ENCODE data around the gene LRP1B. TPM values are rescaled to one million over a fixed set of nuclear protein-coding genes. Genes with fewer than 3 reads are reported as not detected.

LRP1B gene
- total RNA-seq, 4 donors from 2014 or later = 0.85 to 3.3 (median 1.1) TPM; not detected in 1

DNA sequence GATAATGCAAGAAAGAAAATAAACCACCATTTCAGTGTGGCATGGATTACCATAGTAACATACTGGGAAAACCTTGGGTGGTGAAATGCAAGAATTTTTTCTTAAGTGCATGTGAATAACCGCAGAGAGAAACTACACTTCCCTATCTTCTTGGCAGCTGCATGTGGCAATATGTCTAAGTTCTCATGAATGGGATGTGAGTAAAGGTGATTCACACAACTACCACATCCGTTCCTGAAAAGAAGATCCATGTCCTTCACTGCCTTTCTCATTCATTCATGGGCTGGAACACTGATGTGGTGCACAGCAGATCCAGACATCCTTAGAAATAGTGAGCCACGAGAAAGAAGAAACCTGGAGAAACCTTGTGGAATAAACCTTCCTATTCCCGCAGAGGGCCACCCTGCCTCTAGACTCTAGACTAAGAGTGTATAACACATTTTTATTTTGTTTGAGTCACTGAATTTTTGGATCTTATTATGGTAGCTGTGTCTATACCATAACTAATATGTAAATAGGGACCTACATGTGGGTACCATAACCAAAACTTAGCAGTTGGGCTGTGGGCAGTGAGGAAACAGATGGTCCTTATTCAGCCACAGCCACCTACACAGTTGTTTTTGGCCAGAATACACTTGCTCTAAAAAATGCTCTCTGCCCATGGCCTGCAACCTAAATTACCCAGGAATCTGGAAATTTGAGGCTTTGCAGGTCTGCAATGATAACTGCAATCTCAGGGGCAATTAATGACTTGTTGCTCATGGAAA lies 573.3 kb downstream of the LRP1B start:
- Histone ChIP-seq H3K9me3 (no peaks in the 10 kb centered on the region), H3K27me3 (no peaks in the 10 kb centered on the region), H3K4me1 (no peaks in the 10 kb centered on the region), H3K27ac (no peak overlapping the region), H3K4me3 (no peak overlapping the region), H3K36me3 (no peaks in the 10 kb centered on the region)
- no peak for DNase-seq
- TF ChIP-seq, protein P1, sequence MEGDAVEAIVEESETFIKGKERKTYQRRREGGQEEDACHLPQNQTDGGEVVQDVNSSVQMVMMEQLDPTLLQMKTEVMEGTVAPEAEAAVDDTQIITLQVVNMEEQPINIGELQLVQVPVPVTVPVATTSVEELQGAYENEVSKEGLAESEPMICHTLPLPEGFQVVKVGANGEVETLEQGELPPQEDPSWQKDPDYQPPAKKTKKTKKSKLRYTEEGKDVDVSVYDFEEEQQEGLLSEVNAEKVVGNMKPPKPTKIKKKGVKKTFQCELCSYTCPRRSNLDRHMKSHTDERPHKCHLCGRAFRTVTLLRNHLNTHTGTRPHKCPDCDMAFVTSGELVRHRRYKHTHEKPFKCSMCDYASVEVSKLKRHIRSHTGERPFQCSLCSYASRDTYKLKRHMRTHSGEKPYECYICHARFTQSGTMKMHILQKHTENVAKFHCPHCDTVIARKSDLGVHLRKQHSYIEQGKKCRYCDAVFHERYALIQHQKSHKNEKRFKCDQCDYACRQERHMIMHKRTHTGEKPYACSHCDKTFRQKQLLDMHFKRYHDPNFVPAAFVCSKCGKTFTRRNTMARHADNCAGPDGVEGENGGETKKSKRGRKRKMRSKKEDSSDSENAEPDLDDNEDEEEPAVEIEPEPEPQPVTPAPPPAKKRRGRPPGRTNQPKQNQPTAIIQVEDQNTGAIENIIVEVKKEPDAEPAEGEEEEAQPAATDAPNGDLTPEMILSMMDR (IDR thresholded peaks at IDR 0.05) = no peak

DNA sequence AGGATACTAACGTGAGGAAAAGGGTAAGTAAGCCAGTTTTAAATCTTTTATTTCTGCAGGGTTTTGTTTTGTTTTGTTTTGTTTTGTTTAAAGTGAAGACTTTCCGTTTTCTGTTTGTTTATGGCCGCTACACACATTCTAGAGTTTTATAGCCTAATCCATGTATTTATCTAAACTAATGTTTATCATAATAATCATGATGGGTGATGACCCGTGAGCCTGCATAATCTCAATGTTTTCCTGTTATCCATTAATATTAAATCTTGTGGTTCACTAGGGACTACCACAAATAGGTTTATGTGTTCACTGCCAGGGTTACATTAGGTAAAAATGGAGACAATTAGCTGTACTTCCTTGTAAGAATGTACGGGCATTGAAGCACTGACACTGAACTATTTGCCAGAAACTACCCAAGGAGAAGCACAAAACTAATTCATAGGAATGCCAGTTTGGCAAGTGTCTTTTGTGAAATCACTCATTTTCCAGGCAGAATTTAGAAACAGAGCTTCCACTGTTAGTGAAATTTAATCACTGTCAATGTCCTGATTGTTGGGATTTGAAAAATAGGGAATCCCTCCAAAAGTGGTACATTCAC lies 574.8 kb downstream of the LRP1B start:
- Histone ChIP-seq H3K27me3 (no peaks in the 10 kb centered on the region), H3K27ac (no peak overlapping the region), H3K4me3 (no peak overlapping the region), H3K36me3 (no peaks in the 10 kb centered on the region), H3K9me3 (no peaks in the 10 kb centered on the region), H3K4me1 (no peaks in the 10 kb centered on the region)
- no peak for DNase-seq
- no peak for TF ChIP-seq POLR2A (IDR thresholded peaks at IDR 0.05)
- TF ChIP-seq, protein P1 (IDR thresholded peaks at IDR 0.05) = no peak

DNA sequence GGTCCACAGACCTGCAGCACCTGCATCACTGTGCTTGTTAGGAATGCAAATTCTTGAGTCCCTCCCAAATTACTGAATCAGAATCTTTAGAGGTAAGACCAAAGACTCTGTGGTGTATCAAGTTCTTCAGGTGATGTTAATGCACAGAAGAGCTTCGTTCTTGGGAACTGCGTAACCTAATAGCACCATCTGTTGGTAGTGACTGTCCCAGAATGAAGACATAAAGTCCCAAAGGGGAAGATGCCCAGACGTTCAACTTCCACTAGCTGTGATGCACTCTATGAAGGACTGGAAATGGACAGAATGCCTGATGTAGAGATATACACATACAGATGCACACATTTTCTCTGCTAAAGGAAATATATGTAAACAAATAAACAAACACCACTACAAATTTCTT lies 576.0 kb downstream of the LRP1B start:
- no peak for DNase-seq
- TF ChIP-seq POLR2A (IDR thresholded peaks at IDR 0.05) = no peak
- TF ChIP-seq, protein P1 (IDR thresholded peaks at IDR 0.05) = peak in 1 of 6 experiments; percentile 7
- no peak overlapping the region for H3K4me3 ChIP-seq

DNA sequence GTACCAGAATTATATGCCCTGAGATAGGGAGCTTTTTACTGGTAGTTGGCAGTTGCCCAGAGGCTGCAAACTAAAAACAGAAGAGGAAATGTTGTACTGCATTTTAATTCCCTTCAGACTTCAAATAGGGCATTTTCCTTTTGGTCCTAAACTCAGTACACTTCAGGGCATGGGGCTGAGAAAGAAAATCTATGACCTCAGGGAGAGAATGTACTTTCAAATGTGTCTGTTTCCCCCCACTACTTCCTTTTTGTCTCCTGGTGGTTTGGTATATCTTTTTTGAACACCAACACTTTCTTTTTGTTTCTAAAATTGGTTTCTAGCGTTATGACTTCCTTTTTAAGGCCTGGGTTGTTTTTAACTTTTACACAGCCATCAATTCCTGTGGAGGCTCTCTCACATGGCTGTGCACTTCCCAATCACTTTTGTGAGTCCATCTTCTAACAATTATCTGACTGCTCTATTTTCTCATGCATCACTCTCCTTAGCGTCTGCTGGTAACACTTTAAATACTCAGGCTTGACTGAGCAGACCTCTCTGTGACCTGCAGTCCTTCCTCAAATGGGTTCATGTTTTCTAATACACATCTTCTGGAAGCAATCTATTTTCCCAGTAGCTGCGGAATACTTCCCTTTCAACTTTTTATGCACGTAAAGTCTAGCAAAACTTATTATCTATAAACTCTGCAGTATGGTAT lies 596.0 kb downstream of the LRP1B start:
- no peak for DNase-seq
- Histone ChIP-seq H3K27me3 (no peaks in the 10 kb centered on the region), H3K9me3 (no peaks in the 10 kb centered on the region), H3K36me3 (no peaks in the 10 kb centered on the region), H3K4me3 (no peak overlapping the region), H3K27ac (no peak overlapping the region), H3K4me1 (no peaks in the 10 kb centered on the region)
- TF ChIP-seq, protein P1 (IDR thresholded peaks at IDR 0.05) = no peak
- no peak for TF ChIP-seq POLR2A (IDR thresholded peaks at IDR 0.05)

More for the DNA sequence above, 576.0 kb downstream of the LRP1B start:
- no peaks in the 10 kb centered on the region for H3K4me1 ChIP-seq
- no peak overlapping the region for H3K27ac ChIP-seq
- H3K27me3 ChIP-seq = no peaks in the 10 kb centered on the region
- no peaks in the 10 kb centered on the region for H3K36me3 ChIP-seq
- no peaks in the 10 kb centered on the region for H3K9me3 ChIP-seq

DNA sequence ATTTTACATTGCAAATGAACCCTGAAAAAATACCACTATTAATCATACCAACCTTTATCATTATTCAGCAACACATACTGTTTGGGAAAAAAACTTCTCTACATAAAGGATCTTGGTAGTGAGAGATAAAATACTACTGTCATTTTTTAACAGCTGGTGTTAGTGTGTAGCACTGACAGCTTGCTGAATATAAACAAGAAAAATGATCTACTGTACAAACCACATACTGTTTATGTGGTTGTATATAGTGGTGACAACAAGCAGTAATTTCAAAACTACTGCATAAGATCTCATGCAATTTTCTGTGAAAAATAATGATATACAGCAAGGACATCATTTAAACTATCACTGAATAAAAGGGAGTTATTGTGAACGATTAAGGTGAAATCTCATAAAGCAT lies 601.2 kb downstream of the LRP1B start:
- TF ChIP-seq, protein P1 (IDR thresholded peaks at IDR 0.05) = no peak
- TF ChIP-seq POLR2A (IDR thresholded peaks at IDR 0.05) = no peak
- Histone ChIP-seq H3K4me1 (no peaks in the 10 kb centered on the region), H3K36me3 (no peaks in the 10 kb centered on the region), H3K27ac (no peak overlapping the region), H3K9me3 (no peaks in the 10 kb centered on the region), H3K4me3 (no peak overlapping the region), H3K27me3 (no peaks in the 10 kb centered on the region)
- no peak for DNase-seq

All from Peyer's patch (tissue), 4 donors.